Tongue (tissue), 2 donors: ENCODE data around the gene IGHMBP2. TPM values are rescaled to one million over a fixed set of nuclear protein-coding genes. Genes with fewer than 3 reads are reported as not detected.
"Not testable (repeated sequence)": the region's sequence is repeated elsewhere in the genome, so short reads cannot be mapped to it uniquely, and the experiment has no call there.

ENCODE experiments used
- DNase-seq: peaks from one replicate; pipeline ENCODE4 v3.0.0-alpha.2; 2015
- total RNA-seq: library from RNA; depleted of rRNA; stranded (reverse); fragments of >200 nt; gene quantifications from one replicate; pipeline ENCODE4 v1.2.3, GENCODE V29; 2014

IGHMBP2 gene
- total RNA-seq, 1 donor from 2014 or later, result 20.1 TPM

- no peak for DNase-seq
Measured at GRCh38 chr11:68961245-68961644, 57.6 kb downstream of the IGHMBP2 start.

GRCh38 chr11:68962527-68963250, 59.0 kb downstream of the IGHMBP2 start:
- DNase-seq, result peak; percentile 89

GRCh38 chr11:68963779-68964178, 60.1 kb downstream of the IGHMBP2 start:
- no peak for DNase-seq

- peak; percentile 92 for DNase-seq
Measured at GRCh38 chr11:68965901-68966853, 62.5 kb downstream of the IGHMBP2 start.

GRCh38 chr11:68966894-68967780, 63.4 kb downstream of the IGHMBP2 start:
- no peak for DNase-seq

- no peak for DNase-seq
Measured at GRCh38 chr11:68968306-68969250, 64.9 kb downstream of the IGHMBP2 start.

- no peak for DNase-seq
Measured at GRCh38 chr11:68969386-68969785, 65.7 kb downstream of the IGHMBP2 start.

GRCh38 chr11:68970921-68971636, 67.4 kb downstream of the IGHMBP2 start:
- no peak for DNase-seq

- DNase-seq, result peak; percentile 14
Measured at GRCh38 chr11:68973219-68973618, 69.5 kb downstream of the IGHMBP2 start.

- not testable (repeated sequence) for DNase-seq
Measured at GRCh38 chr11:68973706-68974105, 70.0 kb downstream of the IGHMBP2 start.

GRCh38 chr11:68974421-68975194, 70.9 kb downstream of the IGHMBP2 start:
- DNase-seq, result no peak

GRCh38 chr11:68976095-68976494, 72.4 kb downstream of the IGHMBP2 start:
- DNase-seq, result no peak

- DNase-seq, result peak; percentile 73
Measured at GRCh38 chr11:68976563-68976962, 72.9 kb downstream of the IGHMBP2 start.

GRCh38 chr11:68977781-68978625, 74.3 kb downstream of the IGHMBP2 start:
- DNase-seq, result no peak

- DNase-seq, result no peak
Measured at GRCh38 chr11:68978626-68978930, 74.9 kb downstream of the IGHMBP2 start.

- DNase-seq, result peak; percentile 73
Measured at GRCh38 chr11:68978931-68979594, 75.4 kb downstream of the IGHMBP2 start.

- DNase-seq, result no peak
Measured at GRCh38 chr11:68979931-68980775, 76.5 kb downstream of the IGHMBP2 start.
